MM.1S (cell line): Measurements from ENCODE around the gene SMYD2.

Experiments
- CTCF ChIP-seq: fragments of 300-600 bp; sonication (generic); IDR thresholded peaks from 2 replicates; pipeline ENCODE4 v1.5.1; 2016; ENCODE audit warnings: antibody characterized with exemption, low read length, mixed read lengths
- EZH2phosphoT487 ChIP-seq: fragments of 300-600 bp; sonication (generic); IDR thresholded peaks from 2 replicates; pipeline ENCODE4 v1.6.1; 2018; ENCODE audit warnings: antibody characterized with exemption, low read length

DNA sequence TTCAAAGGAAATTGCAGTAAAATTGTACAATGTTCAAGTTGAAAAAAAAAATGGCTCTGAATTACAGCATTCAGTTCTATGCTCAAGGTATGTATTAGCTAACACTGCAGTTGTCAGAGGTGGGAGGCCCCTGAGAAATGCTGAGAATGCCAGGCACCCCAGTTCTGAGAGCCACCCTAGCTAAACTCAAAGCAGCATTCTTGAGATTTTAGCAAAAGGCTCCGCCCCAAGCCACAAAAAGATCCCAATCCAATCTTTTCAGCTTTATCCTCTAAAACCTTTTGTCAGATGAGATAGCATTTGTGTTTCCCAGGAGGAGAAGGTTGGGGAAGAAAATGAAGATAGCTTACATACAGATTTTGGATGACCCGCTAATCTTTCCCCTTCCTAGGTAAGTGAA, 68.8 kb downstream of the SMYD2 start:
- TF ChIP-seq CTCF, result no peak
- TF ChIP-seq EZH2phosphoT487, result no peak
